ENCODE results near the gene STAT5B. TPM values are rescaled to one million over a fixed set of nuclear protein-coding genes. Genes with fewer than 3 reads are reported as not detected.
"Not testable (repeated sequence)": the region's sequence is repeated elsewhere in the genome, so short reads cannot be mapped to it uniquely, and the experiment has no call there.

The STAT5B gene
- total and polyA plus RNA-seq, 4 donors, result 18.0 to 106 (median 66.3) TPM

DNA sequence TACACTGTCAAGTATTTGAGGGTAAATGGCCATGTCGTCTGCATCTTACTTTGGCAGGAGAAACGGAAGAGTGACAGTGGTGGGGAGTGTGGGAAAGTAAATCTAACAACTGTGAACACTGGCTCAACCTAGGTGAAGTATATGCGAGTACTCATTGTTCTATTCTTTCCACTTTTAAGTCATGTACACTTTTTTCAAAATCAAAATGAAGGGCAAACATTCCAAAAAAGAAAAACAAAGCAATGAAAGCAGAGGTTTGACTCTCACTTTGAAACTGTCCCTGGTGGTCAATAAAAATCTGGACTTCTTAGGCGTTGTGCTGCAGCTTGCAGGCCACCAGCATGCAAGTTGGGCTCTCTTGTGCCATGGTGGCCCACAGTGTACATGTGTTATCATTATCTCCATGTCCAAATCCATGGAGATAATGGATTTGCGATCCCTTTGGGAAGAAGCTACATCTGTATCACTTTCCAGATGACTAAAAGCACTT lies 32.7 kb downstream of the STAT5B start:
- DNase-seq, result no peak

DNA sequence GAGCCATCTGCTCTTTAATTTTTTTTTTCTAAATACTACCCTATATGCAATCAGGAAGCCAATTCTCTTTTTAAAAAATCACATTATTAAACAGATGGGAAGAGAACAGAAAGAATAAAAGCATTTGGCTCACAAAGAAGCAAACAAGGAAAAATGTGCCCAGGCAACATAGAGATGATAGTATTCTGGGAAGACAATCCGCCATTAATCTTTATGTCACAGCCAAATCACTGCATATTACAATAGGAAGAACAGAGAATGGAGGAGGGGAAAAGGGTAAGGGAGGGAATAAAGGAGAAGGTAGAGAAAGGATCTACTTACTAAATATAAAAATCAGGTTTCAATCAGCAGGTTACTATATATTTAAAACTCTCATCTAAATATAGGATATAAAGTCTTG lies 34.3 kb downstream of the STAT5B start:
- Histone ChIP-seq H3K4me3 (ENCODE audit: low read length in 2 of 2) (no peak overlapping the region), H3K27ac (ENCODE audit: low read depth in 1 of 2, low read length in 2 of 2) (no peak overlapping the region), H3K4me1 (ENCODE audit: control insufficient read depth in 1 of 2, insufficient read depth in 2 of 2, low read length in 2 of 2) (no peaks in the 10 kb centered on the region), H3K27me3 (ENCODE audit: control insufficient read depth in 1 of 2, insufficient read depth in 2 of 2, low read length in 1 of 2) (no peaks in the 10 kb centered on the region), H3K9me3 (ENCODE audit: control insufficient read depth, low read length) (no peaks in the 10 kb centered on the region), H3K36me3 (ENCODE audit: control insufficient read depth in 1 of 2, insufficient read depth in 2 of 2, low read length in 1 of 2) (no peaks in the 10 kb centered on the region)
- 97 to 100% methylated on average over 1 of the region's 1 CpG for WGBS, 2 donors
- intact Hi-C loops (cut with DNase I), result no loop called here
- DNase-seq (no peak), ATAC-seq (ENCODE audit: low FRiP score) (no peak)

More for the DNA sequence above, 32.7 kb downstream of the STAT5B start:
- Histone ChIP-seq H3K4me3 (ENCODE audit: low read length in 2 of 2) (no peak overlapping the region), H3K36me3 (ENCODE audit: control insufficient read depth in 1 of 2, insufficient read depth in 2 of 2, low read length in 1 of 2) (no peaks in the 10 kb centered on the region), H3K9me3 (ENCODE audit: control insufficient read depth, low read length) (no peaks in the 10 kb centered on the region), H3K27me3 (ENCODE audit: control insufficient read depth in 1 of 2, insufficient read depth in 2 of 2, low read length in 1 of 2) (no peaks in the 10 kb centered on the region), H3K27ac (ENCODE audit: low read depth in 1 of 2, low read length in 2 of 2) (no peak overlapping the region), H3K4me1 (ENCODE audit: control insufficient read depth in 1 of 2, insufficient read depth in 2 of 2, low read length in 2 of 2) (no peaks in the 10 kb centered on the region)
- intact Hi-C loops (cut with DNase I), result no loop called here
- 65 to 68% methylated on average over 5 of the region's 5 CpGs for WGBS, 2 donors
- no peak for ATAC-seq (ENCODE audit: low FRiP score)

DNA sequence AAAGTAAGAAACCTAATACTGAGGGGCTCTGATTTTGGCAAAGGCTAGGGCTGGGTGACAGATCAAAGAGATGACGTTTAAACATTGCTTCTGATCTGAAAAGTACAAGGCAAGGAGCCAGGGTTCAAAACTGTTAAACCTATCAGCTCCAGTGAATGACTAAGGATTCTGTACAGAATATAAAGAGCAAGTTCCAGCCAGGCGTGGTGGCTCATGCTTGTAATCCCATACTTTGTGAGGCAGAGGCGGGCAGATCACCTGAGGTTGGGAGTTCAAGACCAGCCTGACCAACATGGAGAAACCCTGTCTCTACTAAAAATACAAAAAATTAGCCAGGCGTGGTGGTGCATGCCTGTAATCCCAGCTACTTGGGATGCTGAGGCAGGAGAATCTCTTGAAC lies 35.3 kb downstream of the STAT5B start:
- H3K27me3 ChIP-seq (ENCODE audit: control insufficient read depth in 1 of 2, insufficient read depth in 2 of 2, low read length in 1 of 2); ATAC-seq (ENCODE audit: low FRiP score); H3K4me1 ChIP-seq (ENCODE audit: control insufficient read depth in 1 of 2, insufficient read depth in 2 of 2, low read length in 2 of 2); H3K4me3 ChIP-seq (ENCODE audit: low read length in 2 of 2); DNase-seq; intact Hi-C loops (cut with DNase I); H3K27ac ChIP-seq (ENCODE audit: low read depth in 1 of 2, low read length in 2 of 2); H3K36me3 ChIP-seq (ENCODE audit: control insufficient read depth in 1 of 2, insufficient read depth in 2 of 2, low read length in 1 of 2); H3K9me3 ChIP-seq (ENCODE audit: control insufficient read depth, low read length): not testable (repeated sequence)
- WGBS, 2 donors, result 73 to 80% methylated on average over 4 of the region's 4 CpGs

DNA sequence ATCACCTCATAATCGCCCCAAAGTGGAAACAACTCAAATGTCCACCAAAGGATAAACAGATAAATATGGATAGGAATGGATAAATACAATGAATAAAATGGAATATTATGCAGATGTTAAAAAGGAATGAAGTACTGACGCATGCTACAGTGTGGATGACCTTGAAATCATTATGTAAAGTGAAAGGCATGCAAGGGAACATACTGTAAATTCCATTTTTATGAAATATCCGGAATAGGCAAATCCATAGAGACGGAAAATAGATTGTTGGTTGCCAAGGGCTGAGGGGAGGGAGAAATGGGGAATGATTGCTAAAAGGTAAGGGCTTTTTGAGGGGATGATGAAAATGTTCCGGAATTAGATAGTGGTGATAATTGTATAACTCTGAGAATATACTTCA lies 36.0 kb downstream of the STAT5B start:
- no peak for ATAC-seq (ENCODE audit: low FRiP score)
- DNase-seq, result no peak
- WGBS, 2 donors, result 50 to 52% methylated on average over 5 of the region's 5 CpGs

DNA sequence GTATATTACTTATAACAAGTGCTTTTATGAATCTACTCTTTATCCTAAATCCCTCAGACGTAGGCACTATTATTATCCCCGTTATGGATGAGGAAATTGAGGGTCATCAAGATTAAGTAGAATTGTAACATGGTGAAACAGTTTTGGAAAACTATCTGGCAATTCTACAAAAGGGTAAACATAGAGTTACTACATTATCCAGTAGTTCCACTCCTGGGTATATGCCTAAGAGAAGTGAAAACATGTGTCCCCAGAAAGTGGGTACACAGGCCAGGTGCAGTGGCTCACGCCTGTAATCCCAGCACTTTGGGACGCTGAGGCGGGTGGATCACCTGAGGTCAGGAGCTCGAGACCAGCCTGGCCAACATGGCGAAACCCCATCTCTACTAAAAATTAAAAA lies 36.6 kb downstream of the STAT5B start:
- H3K4me3 ChIP-seq (ENCODE audit: low read length in 2 of 2); H3K27ac ChIP-seq (ENCODE audit: low read depth in 1 of 2, low read length in 2 of 2); ATAC-seq (ENCODE audit: low FRiP score); DNase-seq; H3K4me1 ChIP-seq (ENCODE audit: control insufficient read depth in 1 of 2, insufficient read depth in 2 of 2, low read length in 2 of 2); intact Hi-C loops (cut with DNase I); H3K9me3 ChIP-seq (ENCODE audit: control insufficient read depth, low read length); H3K36me3 ChIP-seq (ENCODE audit: control insufficient read depth in 1 of 2, insufficient read depth in 2 of 2, low read length in 1 of 2); H3K27me3 ChIP-seq (ENCODE audit: control insufficient read depth in 1 of 2, insufficient read depth in 2 of 2, low read length in 1 of 2): not testable (repeated sequence)
- WGBS, 2 donors, result 91% methylated on average over 7 of the region's 7 CpGs

More for the DNA sequence above, 36.0 kb downstream of the STAT5B start:
- Histone ChIP-seq H3K4me1 (ENCODE audit: control insufficient read depth in 1 of 2, insufficient read depth in 2 of 2, low read length in 2 of 2) (no peaks in the 10 kb centered on the region), H3K27me3 (ENCODE audit: control insufficient read depth in 1 of 2, insufficient read depth in 2 of 2, low read length in 1 of 2) (no peaks in the 10 kb centered on the region), H3K36me3 (ENCODE audit: control insufficient read depth in 1 of 2, insufficient read depth in 2 of 2, low read length in 1 of 2) (no peaks in the 10 kb centered on the region), H3K4me3 (ENCODE audit: low read length in 2 of 2) (no peak overlapping the region), H3K27ac (ENCODE audit: low read depth in 1 of 2, low read length in 2 of 2) (no peak overlapping the region), H3K9me3 (ENCODE audit: control insufficient read depth, low read length) (no peaks in the 10 kb centered on the region)
- intact Hi-C loops (cut with DNase I), result no loop called here

DNA sequence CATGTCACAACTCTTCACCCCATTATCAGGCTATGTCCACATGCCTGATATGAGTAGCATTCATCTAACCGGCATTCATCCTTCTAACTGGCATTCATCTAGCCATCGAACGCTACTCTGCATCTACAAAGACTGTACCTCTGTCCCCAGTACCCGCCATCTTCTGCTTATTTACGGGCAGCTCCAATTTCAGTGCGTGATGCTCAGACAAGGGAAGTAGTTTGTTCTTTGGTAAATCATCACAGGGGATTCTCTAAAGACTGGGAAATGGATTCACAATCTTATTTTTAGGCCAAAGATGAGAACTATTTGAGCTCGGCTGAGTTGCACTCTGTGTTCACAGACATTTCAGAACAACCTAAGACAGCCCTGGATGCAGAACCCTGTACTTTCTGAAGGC lies 39.4 kb downstream of the STAT5B start:
- Histone ChIP-seq H3K4me3 (ENCODE audit: low read length in 2 of 2) (no peak overlapping the region), H3K4me1 (ENCODE audit: control insufficient read depth in 1 of 2, insufficient read depth in 2 of 2, low read length in 2 of 2) (no peaks in the 10 kb centered on the region), H3K27me3 (ENCODE audit: control insufficient read depth in 1 of 2, insufficient read depth in 2 of 2, low read length in 1 of 2) (no peaks in the 10 kb centered on the region), H3K36me3 (ENCODE audit: control insufficient read depth in 1 of 2, insufficient read depth in 2 of 2, low read length in 1 of 2) (no peaks in the 10 kb centered on the region), H3K9me3 (ENCODE audit: control insufficient read depth, low read length) (no peaks in the 10 kb centered on the region), H3K27ac (ENCODE audit: low read depth in 1 of 2, low read length in 2 of 2) (no peak overlapping the region)
- no peak for DNase-seq
- no peak for ATAC-seq (ENCODE audit: low FRiP score)
- intact Hi-C loops (cut with DNase I), result no loop called here
- whole genome bisulfite sequencing, 2 donors, result 89 to 91% methylated on average over 7 of the region's 7 CpGs

DNA sequence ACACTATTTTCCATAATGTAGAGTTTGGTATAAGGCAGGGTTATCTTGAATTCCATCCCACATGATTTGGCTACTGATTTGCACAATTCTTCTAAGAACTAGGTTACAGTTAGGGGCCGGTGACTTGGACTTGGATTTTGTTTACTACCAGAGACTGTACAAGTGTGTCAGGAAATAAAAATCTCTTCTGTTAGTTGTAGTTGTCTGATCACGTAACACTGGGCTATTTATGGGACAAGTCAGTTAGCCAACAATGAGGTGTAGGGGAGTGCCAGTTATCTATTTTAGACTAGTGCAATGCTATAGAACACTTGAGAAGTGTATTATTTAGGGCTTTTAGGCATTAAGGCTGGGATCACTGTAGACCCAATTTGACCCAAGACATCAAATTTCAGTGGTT lies 42.2 kb downstream of the STAT5B start:
- Histone ChIP-seq H3K36me3 (ENCODE audit: control insufficient read depth in 1 of 2, insufficient read depth in 2 of 2, low read length in 1 of 2) (no peaks in the 10 kb centered on the region), H3K9me3 (ENCODE audit: control insufficient read depth, low read length) (no peaks in the 10 kb centered on the region), H3K27ac (ENCODE audit: low read depth in 1 of 2, low read length in 2 of 2) (no peak overlapping the region), H3K4me3 (ENCODE audit: low read length in 2 of 2) (no peak overlapping the region), H3K4me1 (ENCODE audit: control insufficient read depth in 1 of 2, insufficient read depth in 2 of 2, low read length in 2 of 2) (no peaks in the 10 kb centered on the region), H3K27me3 (ENCODE audit: control insufficient read depth in 1 of 2, insufficient read depth in 2 of 2, low read length in 1 of 2) (no peaks in the 10 kb centered on the region)
- WGBS, 2 donors, result 4 to 13% methylated on average over 2 of the region's 2 CpGs
- intact Hi-C loops (cut with DNase I), result no loop called here
- no peak for ATAC-seq (ENCODE audit: low FRiP score)
- DNase-seq, result no peak

DNA sequence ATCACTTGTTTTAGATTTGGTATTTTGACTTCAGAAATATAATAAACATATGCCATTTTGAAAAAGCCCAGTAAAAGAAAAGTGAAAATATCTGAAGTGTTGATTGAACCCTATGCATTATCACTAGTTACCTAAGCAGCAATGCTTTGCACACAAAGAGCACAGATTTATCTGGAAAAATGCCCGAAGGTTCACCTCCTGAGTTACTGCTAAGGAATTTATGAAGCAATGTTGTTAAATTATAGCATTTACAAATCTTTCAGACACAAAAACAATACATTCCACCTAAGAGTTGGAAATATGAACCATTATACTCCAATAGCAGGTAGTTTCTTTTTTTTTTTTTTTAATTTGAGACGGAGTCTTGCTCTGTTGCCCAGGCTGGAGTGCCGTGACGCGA lies 43.0 kb downstream of the STAT5B start:
- intact Hi-C loops (cut with DNase I), result no loop called here

DNA sequence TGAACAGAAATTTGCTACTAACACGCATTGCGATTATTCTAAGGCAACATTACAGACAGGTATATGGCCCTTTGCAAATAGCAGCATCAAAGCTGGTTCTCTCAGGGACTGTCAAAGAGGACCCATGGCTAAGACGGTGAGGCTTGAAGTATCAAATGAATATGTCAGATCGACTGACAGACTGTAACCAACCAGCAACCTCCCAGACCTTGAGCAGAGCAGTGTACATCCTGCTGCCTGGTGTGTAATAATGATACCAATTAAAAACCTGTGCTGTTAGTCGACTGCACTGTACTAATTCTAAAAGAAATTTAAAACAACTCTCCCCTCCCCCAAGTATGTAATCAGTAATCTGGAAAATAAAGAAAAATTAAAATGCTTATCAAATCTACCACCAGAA lies 46.0 kb downstream of the STAT5B start:
- no peak for DNase-seq

More for the DNA sequence above, 43.0 kb downstream of the STAT5B start:
- no peak overlapping the region for H3K4me3 ChIP-seq (ENCODE audit: low read length in 2 of 2)
- H3K4me1 ChIP-seq (ENCODE audit: control insufficient read depth in 1 of 2, insufficient read depth in 2 of 2, low read length in 2 of 2), result no peaks in the 10 kb centered on the region
- no peaks in the 10 kb centered on the region for H3K9me3 ChIP-seq (ENCODE audit: control insufficient read depth, low read length)
- DNase-seq, result no peak
- H3K27me3 ChIP-seq (ENCODE audit: control insufficient read depth in 1 of 2, insufficient read depth in 2 of 2, low read length in 1 of 2), result no peaks in the 10 kb centered on the region
- WGBS, 2 donors, result 93 to 94% methylated on average over 5 of the region's 5 CpGs
- no peaks in the 10 kb centered on the region for H3K36me3 ChIP-seq (ENCODE audit: control insufficient read depth in 1 of 2, insufficient read depth in 2 of 2, low read length in 1 of 2)
- H3K27ac ChIP-seq (ENCODE audit: low read depth in 1 of 2, low read length in 2 of 2), result no peak overlapping the region
- no peak for ATAC-seq (ENCODE audit: low FRiP score)

More for the DNA sequence above, 46.0 kb downstream of the STAT5B start:
- Histone ChIP-seq H3K27me3 (ENCODE audit: control insufficient read depth in 1 of 2, insufficient read depth in 2 of 2, low read length in 1 of 2) (no peaks in the 10 kb centered on the region), H3K4me1 (ENCODE audit: control insufficient read depth in 1 of 2, insufficient read depth in 2 of 2, low read length in 2 of 2) (no peaks in the 10 kb centered on the region), H3K36me3 (ENCODE audit: control insufficient read depth in 1 of 2, insufficient read depth in 2 of 2, low read length in 1 of 2) (no peaks in the 10 kb centered on the region), H3K9me3 (ENCODE audit: control insufficient read depth, low read length) (no peaks in the 10 kb centered on the region), H3K27ac (ENCODE audit: low read depth in 1 of 2, low read length in 2 of 2) (no peak overlapping the region), H3K4me3 (ENCODE audit: low read length in 2 of 2) (no peak overlapping the region)
- intact Hi-C loops (cut with DNase I), result no loop called here
- WGBS, 2 donors, result 92 to 93% methylated on average over 5 of the region's 5 CpGs
- ATAC-seq (ENCODE audit: low FRiP score), result no peak
